Breast epithelium (tissue), 3 donors: ENCODE data around the gene CDON.

ENCODE experiments used
- CTCF ChIP-seq, 3 donors: fragments of 450-650 bp; IDR thresholded peaks; one replicate each; pipeline ENCODE4 v1.5.1; 2016 to 2017; ENCODE audit warnings: antibody characterized with exemption in 3 of 3, mild to moderate bottlenecking in 3 of 3, moderate library complexity in 3 of 3
- POLR2AphosphoS5 ChIP-seq, 3 donors: sonication (generic); formaldehyde crosslinking; IDR thresholded peaks; one replicate each; pipeline ENCODE4 v1.6.1; 2017; ENCODE audit warnings: antibody characterized with exemption in 3 of 3

DNA sequence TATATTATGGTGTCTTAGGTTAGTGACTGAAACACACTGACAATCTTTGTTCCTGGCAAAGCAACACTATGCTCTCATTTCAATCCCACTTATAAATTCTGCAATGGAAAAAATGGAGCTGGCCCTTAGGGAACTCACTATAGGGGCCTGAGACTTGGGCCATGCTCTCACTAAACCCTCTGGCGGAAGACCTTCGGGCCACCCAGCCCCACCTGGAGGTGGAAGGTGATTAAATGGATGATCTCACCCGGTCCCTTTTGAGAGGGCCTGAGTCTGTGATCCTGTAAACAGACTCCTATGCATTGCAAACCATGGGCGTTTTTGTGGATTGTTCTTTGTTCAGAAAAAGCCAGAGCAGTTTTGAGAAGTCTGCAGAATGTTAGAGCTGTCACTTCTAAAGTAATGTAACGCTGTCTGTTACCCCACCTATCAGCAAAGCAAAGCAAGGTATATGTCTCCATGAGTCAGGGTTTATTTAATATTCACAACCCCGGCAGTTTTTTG, 17.0 kb upstream of the CDON start:
- TF ChIP-seq POLR2AphosphoS5 (IDR thresholded peaks at IDR 0.05) (no peak), CTCF (IDR thresholded peaks at IDR 0.05) (no peak)
